HepG2 (cell line): ENCODE data around the gene PPP1R1B. TPM values are rescaled to one million over a fixed set of nuclear protein-coding genes. Genes with fewer than 3 reads are reported as not detected.

Experiments used
- GZF1 ChIP-seq: sonication (generic); formaldehyde crosslinking; IDR thresholded peaks from 2 replicates; pipeline ENCODE4 v1.5.1; 2020; ENCODE audit warnings: mild to moderate bottlenecking, missing genetic modification reagents
- HHEX ChIP-seq: IDR thresholded peaks from 2 replicates; pipeline ENCODE4 v1.6.1; 2016; ENCODE audit warnings: control low read depth
- HOXA3 ChIP-seq: sonication (generic); formaldehyde crosslinking; IDR thresholded peaks from 2 replicates; pipeline ENCODE4 v1.5.0; 2020; ENCODE audit warnings: missing genetic modification reagents
- KLF15 ChIP-seq: sonication (generic); formaldehyde crosslinking; IDR thresholded peaks from 2 replicates; pipeline ENCODE4 v1.8.1; 2023; ENCODE audit warnings: borderline replicate concordance, mild to moderate bottlenecking, inconsistent platforms, missing genetic modification reagents, mixed read lengths
- MIER3 ChIP-seq: IDR thresholded peaks from 2 replicates; pipeline ENCODE4 v1.6.1; 2016; ENCODE audit warnings: missing compliant biosample characterization, borderline replicate concordance
- TGIF2 ChIP-seq: IDR thresholded peaks from 2 replicates; pipeline ENCODE4 v1.6.1; 2016; ENCODE audit warnings: control low read depth, missing compliant biosample characterization
- ZNF709 ChIP-seq: sonication (generic); formaldehyde crosslinking; IDR thresholded peaks from 2 replicates; pipeline ENCODE4 v1.5.0; 2020; ENCODE audit warnings: mild to moderate bottlenecking, missing genetic modification reagents
- ZNF792 ChIP-seq: IDR thresholded peaks from 2 replicates; pipeline ENCODE4 v1.6.1; 2016
- ZSCAN21 ChIP-seq: sonication (generic); formaldehyde crosslinking; IDR thresholded peaks from 2 replicates; pipeline ENCODE4 v1.8.0; 2022; ENCODE audit warnings: mild to moderate bottlenecking, missing genetic modification reagents, moderate library complexity, borderline replicate concordance
- polyA plus RNA-seq, 8 experiments: library from polyadenylated mRNA; depleted of rRNA in 3 of 8; stranded (reverse) in 7 of 8; unstranded in 1 of 8; fragments of >200 nt; fragmentation: Illumina TruSeq in 4 of 8; extraction: Trizol in 4 of 8; gene quantifications; 2 replicates each; pipeline versions ENCODE4 v1.2.1 to v1.2.3, GENCODE V29; 2011 to 2016; ENCODE audit warnings: low read depth in 4 of 8, missing spikeins in 1 of 8, mixed read lengths in 1 of 8; ENCODE audit not compliant: insufficient read depth in 1 of 8
- total RNA-seq, 5 experiments: library from RNA; depleted of rRNA; stranded (reverse); fragments of >200 nt; fragmentation: Illumina TruSeq; extraction: Trizol; gene quantifications; 2 replicates each; pipeline ENCODE4 v1.2.3, GENCODE V29; 2016; ENCODE audit warnings: low read depth in 1 of 5
- TF ChIP-seq, protein P1 (sequence below): sonication (generic); formaldehyde crosslinking; IDR thresholded peaks from 2 replicates; pipeline ENCODE4 v1.8.0; 2022; ENCODE audit warnings: mild to moderate bottlenecking, missing genetic modification reagents; ENCODE audit not compliant: insufficient replicate concordance
- TF ChIP-seq, protein P2 (sequence below): sonication (generic); formaldehyde crosslinking; IDR thresholded peaks from 2 replicates; pipeline ENCODE4 v1.5.0; 2020; ENCODE audit warnings: missing genetic modification reagents
- TF ChIP-seq, protein P3 (sequence below): IDR thresholded peaks from 2 replicates; pipeline ENCODE4 v1.6.1; 2016; ENCODE audit warnings: missing compliant biosample characterization, missing genetic modification reagents, borderline replicate concordance
- TF ChIP-seq, protein P4 (sequence below): sonication (generic); formaldehyde crosslinking; IDR thresholded peaks from 2 replicates; pipeline ENCODE4 v1.4.0; 2020; ENCODE audit warnings: missing genetic modification reagents
- TF ChIP-seq, protein P5 (sequence below), 2 experiments: fragments of 450-650 bp in 1 of 2; sonication (generic) in 1 of 2; formaldehyde crosslinking in 1 of 2; IDR thresholded peaks; 2 replicates each; pipeline versions ENCODE4 v1.6.1 to v1.8.0; 2016 to 2022; ENCODE audit warnings: antibody characterized with exemption in 1 of 2, mild to moderate bottlenecking in 1 of 2, missing genetic modification reagents in 1 of 2

The PPP1R1B gene
- total and polyA plus RNA-seq, 2 of the 13 experiments (the other 11 are each of a cell fraction or from before 2014, with no cell fraction given) = 0.08 TPM; not detected in 1

DNA sequence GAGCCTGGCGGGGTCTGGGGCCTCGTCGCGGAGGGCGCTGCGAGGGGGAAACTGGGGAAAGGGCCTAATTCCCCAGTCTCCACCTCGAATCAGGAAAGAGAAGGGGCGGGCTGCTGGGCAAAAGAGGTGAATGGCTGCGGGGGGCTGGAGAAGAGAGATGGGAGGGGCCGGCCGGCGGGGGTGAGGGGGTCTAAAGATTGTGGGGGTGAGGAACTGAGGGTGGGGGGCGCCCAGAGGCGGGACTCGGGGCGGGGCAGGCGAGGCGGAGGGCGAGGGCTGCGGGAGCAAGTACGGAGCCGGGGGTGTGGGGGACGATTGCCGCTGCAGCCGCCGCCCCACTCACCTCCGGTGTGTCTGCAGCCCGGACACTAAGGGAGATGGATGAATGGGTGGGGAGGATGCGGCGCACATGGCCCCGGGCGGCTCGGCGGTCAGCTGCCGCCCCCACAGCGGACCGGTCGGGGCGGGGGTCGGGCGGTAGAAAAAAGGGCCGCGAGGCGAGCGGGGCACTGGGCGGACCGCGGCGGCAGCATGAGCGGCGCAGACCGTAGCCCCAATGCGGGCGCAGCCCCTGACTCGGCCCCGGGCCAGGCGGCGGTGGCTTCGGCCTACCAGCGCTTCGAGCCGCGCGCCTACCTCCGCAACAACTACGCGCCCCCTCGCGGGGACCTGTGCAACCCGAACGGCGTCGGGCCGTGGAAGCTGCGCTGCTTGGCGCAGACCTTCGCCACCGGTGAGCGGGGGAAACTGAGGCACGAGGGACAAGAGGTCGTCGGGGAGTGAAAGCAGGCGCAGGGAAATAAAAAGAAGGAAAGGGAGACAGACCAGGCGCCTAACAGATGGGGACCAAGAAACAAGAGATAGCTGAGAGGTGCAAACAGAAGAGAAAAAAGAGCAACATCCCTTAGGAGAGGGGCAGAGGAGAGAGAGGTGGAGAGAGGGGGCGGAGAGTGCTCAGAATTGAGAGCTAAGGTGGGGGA is 41.5 kb downstream of the PPP1R1B start, which contains the start of gene PNMT (continued):
- TF ChIP-seq, protein P1, sequence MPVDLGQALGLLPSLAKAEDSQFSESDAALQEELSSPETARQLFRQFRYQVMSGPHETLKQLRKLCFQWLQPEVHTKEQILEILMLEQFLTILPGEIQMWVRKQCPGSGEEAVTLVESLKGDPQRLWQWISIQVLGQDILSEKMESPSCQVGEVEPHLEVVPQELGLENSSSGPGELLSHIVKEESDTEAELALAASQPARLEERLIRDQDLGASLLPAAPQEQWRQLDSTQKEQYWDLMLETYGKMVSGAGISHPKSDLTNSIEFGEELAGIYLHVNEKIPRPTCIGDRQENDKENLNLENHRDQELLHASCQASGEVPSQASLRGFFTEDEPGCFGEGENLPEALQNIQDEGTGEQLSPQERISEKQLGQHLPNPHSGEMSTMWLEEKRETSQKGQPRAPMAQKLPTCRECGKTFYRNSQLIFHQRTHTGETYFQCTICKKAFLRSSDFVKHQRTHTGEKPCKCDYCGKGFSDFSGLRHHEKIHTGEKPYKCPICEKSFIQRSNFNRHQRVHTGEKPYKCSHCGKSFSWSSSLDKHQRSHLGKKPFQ (CRISPR knock-in tag) = peak; percentile 84
- no peak for TF ChIP-seq HHEX (CRISPR knock-in tag)
- no peak for TF ChIP-seq KLF15 (CRISPR knock-in tag)
- TF ChIP-seq ZSCAN21 = 0 out of 2 replicates have a peak, but pooled peaks have one; percentile 47
- TF ChIP-seq TGIF2 (CRISPR knock-in tag) = peak; percentile 77
- TF ChIP-seq, protein P2, sequence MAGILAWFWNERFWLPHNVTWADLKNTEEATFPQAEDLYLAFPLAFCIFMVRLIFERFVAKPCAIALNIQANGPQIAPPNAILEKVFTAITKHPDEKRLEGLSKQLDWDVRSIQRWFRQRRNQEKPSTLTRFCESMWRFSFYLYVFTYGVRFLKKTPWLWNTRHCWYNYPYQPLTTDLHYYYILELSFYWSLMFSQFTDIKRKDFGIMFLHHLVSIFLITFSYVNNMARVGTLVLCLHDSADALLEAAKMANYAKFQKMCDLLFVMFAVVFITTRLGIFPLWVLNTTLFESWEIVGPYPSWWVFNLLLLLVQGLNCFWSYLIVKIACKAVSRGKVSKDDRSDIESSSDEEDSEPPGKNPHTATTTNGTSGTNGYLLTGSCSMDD (CRISPR knock-in tag) = no peak; the same call in 1 of the 2 replicates
- TF ChIP-seq, protein P3, sequence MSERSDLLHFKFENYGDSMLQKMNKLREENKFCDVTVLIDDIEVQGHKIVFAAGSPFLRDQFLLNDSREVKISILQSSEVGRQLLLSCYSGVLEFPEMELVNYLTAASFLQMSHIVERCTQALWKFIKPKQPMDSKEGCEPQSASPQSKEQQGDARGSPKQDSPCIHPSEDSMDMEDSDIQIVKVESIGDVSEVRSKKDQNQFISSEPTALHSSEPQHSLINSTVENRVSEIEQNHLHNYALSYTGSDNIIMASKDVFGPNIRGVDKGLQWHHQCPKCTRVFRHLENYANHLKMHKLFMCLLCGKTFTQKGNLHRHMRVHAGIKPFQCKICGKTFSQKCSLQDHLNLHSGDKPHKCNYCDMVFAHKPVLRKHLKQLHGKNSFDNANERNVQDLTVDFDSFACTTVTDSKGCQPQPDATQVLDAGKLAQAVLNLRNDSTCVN (CRISPR knock-in tag) = peak; percentile 72; the same call in 1 of the 2 replicates
- TF ChIP-seq GZF1 (CRISPR knock-in tag) = peak; percentile 84; the same call in 1 of the 2 replicates
- peak; percentile 88 for TF ChIP-seq HOXA3 (CRISPR knock-in tag)
- peak; percentile 89 for TF ChIP-seq ZNF792 (CRISPR knock-in tag)
- TF ChIP-seq, protein P4, sequence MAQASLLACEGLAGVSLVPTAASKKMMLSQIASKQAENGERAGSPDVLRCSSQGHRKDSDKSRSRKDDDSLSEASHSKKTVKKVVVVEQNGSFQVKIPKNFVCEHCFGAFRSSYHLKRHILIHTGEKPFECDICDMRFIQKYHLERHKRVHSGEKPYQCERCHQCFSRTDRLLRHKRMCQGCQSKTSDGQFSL (CRISPR knock-in tag) = no peak
- TF ChIP-seq ZNF709 (CRISPR knock-in tag) = peak; percentile 77; the same call in 1 of the 2 replicates
- TF ChIP-seq, protein P5, sequence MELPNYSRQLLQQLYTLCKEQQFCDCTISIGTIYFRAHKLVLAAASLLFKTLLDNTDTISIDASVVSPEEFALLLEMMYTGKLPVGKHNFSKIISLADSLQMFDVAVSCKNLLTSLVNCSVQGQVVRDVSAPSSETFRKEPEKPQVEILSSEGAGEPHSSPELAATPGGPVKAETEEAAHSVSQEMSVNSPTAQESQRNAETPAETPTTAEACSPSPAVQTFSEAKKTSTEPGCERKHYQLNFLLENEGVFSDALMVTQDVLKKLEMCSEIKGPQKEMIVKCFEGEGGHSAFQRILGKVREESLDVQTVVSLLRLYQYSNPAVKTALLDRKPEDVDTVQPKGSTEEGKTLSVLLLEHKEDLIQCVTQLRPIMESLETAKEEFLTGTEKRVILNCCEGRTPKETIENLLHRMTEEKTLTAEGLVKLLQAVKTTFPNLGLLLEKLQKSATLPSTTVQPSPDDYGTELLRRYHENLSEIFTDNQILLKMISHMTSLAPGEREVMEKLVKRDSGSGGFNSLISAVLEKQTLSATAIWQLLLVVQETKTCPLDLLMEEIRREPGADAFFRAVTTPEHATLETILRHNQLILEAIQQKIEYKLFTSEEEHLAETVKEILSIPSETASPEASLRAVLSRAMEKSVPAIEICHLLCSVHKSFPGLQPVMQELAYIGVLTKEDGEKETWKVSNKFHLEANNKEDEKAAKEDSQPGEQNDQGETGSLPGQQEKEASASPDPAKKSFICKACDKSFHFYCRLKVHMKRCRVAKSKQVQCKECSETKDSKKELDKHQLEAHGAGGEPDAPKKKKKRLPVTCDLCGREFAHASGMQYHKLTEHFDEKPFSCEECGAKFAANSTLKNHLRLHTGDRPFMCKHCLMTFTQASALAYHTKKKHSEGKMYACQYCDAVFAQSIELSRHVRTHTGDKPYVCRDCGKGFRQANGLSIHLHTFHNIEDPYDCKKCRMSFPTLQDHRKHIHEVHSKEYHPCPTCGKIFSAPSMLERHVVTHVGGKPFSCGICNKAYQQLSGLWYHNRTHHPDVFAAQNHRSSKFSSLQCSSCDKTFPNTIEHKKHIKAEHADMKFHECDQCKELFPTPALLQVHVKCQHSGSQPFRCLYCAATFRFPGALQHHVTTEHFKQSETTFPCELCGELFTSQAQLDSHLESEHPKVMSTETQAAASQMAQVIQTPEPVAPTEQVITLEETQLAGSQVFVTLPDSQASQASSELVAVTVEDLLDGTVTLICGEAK (IDR thresholded peaks at IDR 0.05) = 0 out of 2 replicates have a peak, but pooled peaks have one; percentile 22
- TF ChIP-seq, protein P5 (CRISPR knock-in tag; IDR thresholded peaks at IDR 0.05) = peak; percentile 71
- TF ChIP-seq MIER3 (CRISPR knock-in tag) = peak; percentile 74; the same call in 1 of the 2 replicates
